Measurements from ENCODE around the gene PLCXD3.

DNA sequence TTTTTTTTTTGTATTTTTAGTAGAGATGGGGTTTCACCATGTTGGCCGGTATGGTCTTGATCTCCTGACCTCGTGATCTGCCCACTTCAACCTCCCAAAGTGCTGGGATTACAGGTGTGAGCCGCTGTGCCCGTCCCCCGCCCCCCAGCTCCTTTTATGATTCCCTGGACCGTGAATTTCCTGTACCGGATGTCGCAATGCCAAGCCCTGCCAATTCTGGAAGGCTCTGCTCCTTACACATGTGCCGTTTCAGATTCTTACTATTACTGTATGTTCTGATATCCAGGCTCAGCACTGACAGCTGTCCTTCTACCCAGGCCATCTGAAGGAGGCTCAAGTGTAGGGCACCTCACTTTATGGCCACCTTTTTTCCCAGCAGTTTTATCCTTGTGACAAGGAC lies 100.1 kb downstream of the PLCXD3 start:
- TF ChIP-seq, protein P1, sequence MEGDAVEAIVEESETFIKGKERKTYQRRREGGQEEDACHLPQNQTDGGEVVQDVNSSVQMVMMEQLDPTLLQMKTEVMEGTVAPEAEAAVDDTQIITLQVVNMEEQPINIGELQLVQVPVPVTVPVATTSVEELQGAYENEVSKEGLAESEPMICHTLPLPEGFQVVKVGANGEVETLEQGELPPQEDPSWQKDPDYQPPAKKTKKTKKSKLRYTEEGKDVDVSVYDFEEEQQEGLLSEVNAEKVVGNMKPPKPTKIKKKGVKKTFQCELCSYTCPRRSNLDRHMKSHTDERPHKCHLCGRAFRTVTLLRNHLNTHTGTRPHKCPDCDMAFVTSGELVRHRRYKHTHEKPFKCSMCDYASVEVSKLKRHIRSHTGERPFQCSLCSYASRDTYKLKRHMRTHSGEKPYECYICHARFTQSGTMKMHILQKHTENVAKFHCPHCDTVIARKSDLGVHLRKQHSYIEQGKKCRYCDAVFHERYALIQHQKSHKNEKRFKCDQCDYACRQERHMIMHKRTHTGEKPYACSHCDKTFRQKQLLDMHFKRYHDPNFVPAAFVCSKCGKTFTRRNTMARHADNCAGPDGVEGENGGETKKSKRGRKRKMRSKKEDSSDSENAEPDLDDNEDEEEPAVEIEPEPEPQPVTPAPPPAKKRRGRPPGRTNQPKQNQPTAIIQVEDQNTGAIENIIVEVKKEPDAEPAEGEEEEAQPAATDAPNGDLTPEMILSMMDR (IDR thresholded peaks at IDR 0.05; ENCODE audit: insufficient read depth, low read length), result no peak
- TF ChIP-seq POLR2AphosphoS5 (IDR thresholded peaks at IDR 0.05; ENCODE audit: low read depth) (no peak), GABPA (IDR thresholded peaks at IDR 0.05; ENCODE audit: low read depth) (no peak), SPI1 (IDR thresholded peaks at IDR 0.05; ENCODE audit: borderline replicate concordance, low read depth) (no peak)
- TF ChIP-seq, protein P2, sequence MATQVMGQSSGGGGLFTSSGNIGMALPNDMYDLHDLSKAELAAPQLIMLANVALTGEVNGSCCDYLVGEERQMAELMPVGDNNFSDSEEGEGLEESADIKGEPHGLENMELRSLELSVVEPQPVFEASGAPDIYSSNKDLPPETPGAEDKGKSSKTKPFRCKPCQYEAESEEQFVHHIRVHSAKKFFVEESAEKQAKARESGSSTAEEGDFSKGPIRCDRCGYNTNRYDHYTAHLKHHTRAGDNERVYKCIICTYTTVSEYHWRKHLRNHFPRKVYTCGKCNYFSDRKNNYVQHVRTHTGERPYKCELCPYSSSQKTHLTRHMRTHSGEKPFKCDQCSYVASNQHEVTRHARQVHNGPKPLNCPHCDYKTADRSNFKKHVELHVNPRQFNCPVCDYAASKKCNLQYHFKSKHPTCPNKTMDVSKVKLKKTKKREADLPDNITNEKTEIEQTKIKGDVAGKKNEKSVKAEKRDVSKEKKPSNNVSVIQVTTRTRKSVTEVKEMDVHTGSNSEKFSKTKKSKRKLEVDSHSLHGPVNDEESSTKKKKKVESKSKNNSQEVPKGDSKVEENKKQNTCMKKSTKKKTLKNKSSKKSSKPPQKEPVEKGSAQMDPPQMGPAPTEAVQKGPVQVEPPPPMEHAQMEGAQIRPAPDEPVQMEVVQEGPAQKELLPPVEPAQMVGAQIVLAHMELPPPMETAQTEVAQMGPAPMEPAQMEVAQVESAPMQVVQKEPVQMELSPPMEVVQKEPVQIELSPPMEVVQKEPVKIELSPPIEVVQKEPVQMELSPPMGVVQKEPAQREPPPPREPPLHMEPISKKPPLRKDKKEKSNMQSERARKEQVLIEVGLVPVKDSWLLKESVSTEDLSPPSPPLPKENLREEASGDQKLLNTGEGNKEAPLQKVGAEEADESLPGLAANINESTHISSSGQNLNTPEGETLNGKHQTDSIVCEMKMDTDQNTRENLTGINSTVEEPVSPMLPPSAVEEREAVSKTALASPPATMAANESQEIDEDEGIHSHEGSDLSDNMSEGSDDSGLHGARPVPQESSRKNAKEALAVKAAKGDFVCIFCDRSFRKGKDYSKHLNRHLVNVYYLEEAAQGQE (IDR thresholded peaks at IDR 0.05; ENCODE audit: insufficient replicate concordance, low read depth), result no peak

Measured in HL-60 (cell line).